H1 (cell line): ENCODE results near the gene ASIP. TPM values are rescaled to one million over a fixed set of nuclear protein-coding genes. Genes with fewer than 3 reads are reported as not detected.

Experiments used
- CTCF ChIA-PET: fragments of 300-600 bp; sonication (Branson Sonifier 250); formaldehyde crosslinking; loops from one replicate; lab custom pipeline; 2021; ENCODE audit not compliant: partially characterized antibody; lab: Charles Lee
- POLR2A ChIA-PET: fragments of 300-600 bp; sonication (Branson Sonifier 250); formaldehyde crosslinking; loops from one replicate; lab custom pipeline; 2021; ENCODE audit warnings: inconsistent platforms; ENCODE audit not compliant: partially characterized antibody; lab: Charles Lee
- DNase-seq, 2 experiments: peaks; one replicate each; pipeline versions ENCODE4 v3.0.0 to v3.0.0-alpha.2; 2010 to 2022; ENCODE audit warnings: low spot score in 2 of 2, low read depth in 1 of 2, mixed read lengths in 1 of 2
- FAIRE-seq: peaks from 2 replicates; lab custom pipeline; 2011; peaks lifted over from hg19 to GRCh38; lab: Jason Lieb, UNC
- H2AFZ ChIP-seq: 2 replicates; pipeline ENCODE4 v1.8.1; 2012; ENCODE audit warnings: low read length, inconsistent platforms
- H2AK5ac ChIP-seq: 2 replicates; pipeline ENCODE4 v1.6.1; 2013; ENCODE audit warnings: low read depth, low read length
- H2BK120ac ChIP-seq: replicated peaks from 2 replicates; pipeline ENCODE3; 2013; ENCODE audit warnings: low read depth, low read length, inconsistent platforms
- H2BK12ac ChIP-seq: 2 replicates; pipeline ENCODE4 v1.6.1; 2013; ENCODE audit warnings: low read depth, low read length
- H2BK15ac ChIP-seq: 2 replicates; pipeline ENCODE4 v1.6.1; 2013; ENCODE audit warnings: low read length
- H2BK20ac ChIP-seq: 2 replicates; pipeline ENCODE4 v1.6.1; 2013; ENCODE audit warnings: low read length
- H2BK5ac ChIP-seq: 2 replicates; pipeline ENCODE4 v1.6.1; 2013; ENCODE audit warnings: low read depth, low read length
- H3K14ac ChIP-seq: 2 replicates; pipeline ENCODE4 v1.6.1; 2013; ENCODE audit warnings: inconsistent platforms; ENCODE audit not compliant: insufficient read length
- H3K18ac ChIP-seq: 2 replicates; pipeline ENCODE4 v1.6.1; 2013; ENCODE audit warnings: low read length; ENCODE audit errors: extremely low read depth
- H3K23ac ChIP-seq: 2 replicates; pipeline ENCODE4 v1.6.1; 2013; ENCODE audit warnings: inconsistent platforms; ENCODE audit not compliant: insufficient read length
- H3K23me2 ChIP-seq: 2 replicates; pipeline ENCODE4 v1.6.1; 2013; ENCODE audit warnings: low read depth, low read length
- H3K27ac ChIP-seq: 2 replicates; pipeline ENCODE4 v1.6.1; 2011; ENCODE audit warnings: low read depth, low read length, inconsistent platforms
- H3K27me3 ChIP-seq, 4 experiments: replicated peaks in 1 of 4; 1 replicate in 1 of 4; 2 replicates in 3 of 4; pipeline versions ENCODE4 v1.6.1 to v1.8.1; 2011 to 2013; ENCODE audit warnings: low read length in 3 of 4, mild to moderate bottlenecking in 3 of 4, inconsistent platforms in 2 of 4, mixed read lengths in 2 of 4, moderate library complexity in 1 of 4; ENCODE audit not compliant: control insufficient read depth in 3 of 4, insufficient read depth in 3 of 4; ENCODE audit errors: extremely low read depth in 1 of 4
- H3K36me3 ChIP-seq, 4 experiments: 2 replicates each; pipeline versions ENCODE4 v1.6.1 to v1.8.1; 2011 to 2013; ENCODE audit warnings: mild to moderate bottlenecking in 4 of 4, low read length in 3 of 4, moderate library complexity in 2 of 4, control low read depth in 1 of 4, inconsistent platforms in 1 of 4; ENCODE audit not compliant: insufficient read depth in 4 of 4, control insufficient read depth in 2 of 4
- H3K4ac ChIP-seq: replicated peaks from 2 replicates; pipeline ENCODE3; 2013; ENCODE audit warnings: low read length, low read depth, mixed read lengths, inconsistent platforms; ENCODE audit not compliant: insufficient read length
- H3K4me1 ChIP-seq, 4 experiments: replicated peaks in 1 of 4; 1 replicate in 1 of 4; 2 replicates in 3 of 4; pipeline versions ENCODE4 v1.6.1 to v1.8.1; 2011 to 2013; ENCODE audit warnings: low read length in 3 of 4, inconsistent platforms in 2 of 4, mixed read lengths in 1 of 4; ENCODE audit not compliant: insufficient read depth in 4 of 4, control insufficient read depth in 3 of 4
- H3K4me2 ChIP-seq, 2 experiments: 2 replicates each; pipeline versions ENCODE4 v1.6.1 to v1.8.1; 2011 to 2013; ENCODE audit warnings: low read depth in 2 of 2, low read length in 2 of 2, control low read depth in 1 of 2, inconsistent platforms in 1 of 2, mild to moderate bottlenecking in 1 of 2; ENCODE audit not compliant: insufficient read depth in 1 of 2
- H3K4me3 ChIP-seq, 4 experiments: fragments of 200-600, 300-600 bp in 1 of 4; sonication (generic), shearing (Covaris generic), sonication (Bioruptor Twin) in 1 of 4; 2 replicates each; pipeline versions ENCODE4 v1.5.1 to v1.8.1; 2011 to 2016; ENCODE audit warnings: low read length in 4 of 4, low read depth in 3 of 4, control low read depth in 2 of 4, inconsistent platforms in 2 of 4, mild to moderate bottlenecking in 2 of 4, mixed read lengths in 1 of 4, moderate library complexity in 1 of 4; ENCODE audit not compliant: insufficient read depth in 2 of 4; ENCODE audit errors: extremely low read depth in 1 of 4
- H3K56ac ChIP-seq: replicated peaks from 2 replicates; pipeline ENCODE3; 2013; ENCODE audit warnings: low read depth, mild to moderate bottlenecking, mixed read lengths, low read length, inconsistent platforms; ENCODE audit not compliant: insufficient read length
- H3K79me1 ChIP-seq: 2 replicates; pipeline ENCODE4 v1.6.1; 2013; ENCODE audit warnings: low read depth, low read length, control low read depth
- H3K79me2 ChIP-seq, 2 experiments: 2 replicates each; pipeline versions ENCODE4 v1.6.1 to v1.8.1; 2012 to 2013; ENCODE audit warnings: low read length in 2 of 2, mild to moderate bottlenecking in 2 of 2, inconsistent platforms in 1 of 2; ENCODE audit not compliant: insufficient read depth in 2 of 2, control insufficient read depth in 1 of 2
- H3K9ac ChIP-seq, 4 experiments: replicated peaks in 1 of 4; 1 replicate in 1 of 4; 2 replicates in 3 of 4; pipeline versions ENCODE4 v1.6.1 to v1.8.1; 2011 to 2013; ENCODE audit warnings: low read depth in 3 of 4, low read length in 3 of 4, control low read depth in 2 of 4, mild to moderate bottlenecking in 2 of 4, moderate library complexity in 2 of 4, inconsistent platforms in 1 of 4; ENCODE audit errors: extremely low read depth in 1 of 4
- H3K9me3 ChIP-seq, 2 experiments: 2 replicates each; pipeline versions ENCODE4 v1.6.1 to v1.8.1; 2012 to 2013; ENCODE audit warnings: mild to moderate bottlenecking in 2 of 2, moderate library complexity in 2 of 2, control low read depth in 1 of 2, inconsistent platforms in 1 of 2, low read depth in 1 of 2, low read length in 1 of 2, mixed read lengths in 1 of 2; ENCODE audit not compliant: insufficient read depth in 2 of 2
- H4K20me1 ChIP-seq, 2 experiments: replicated peaks in 1 of 2; 2 replicates each; pipeline versions ENCODE3 to v1.8.1; 2011 to 2013; ENCODE audit warnings: inconsistent platforms in 2 of 2, low read length in 2 of 2, mild to moderate bottlenecking in 1 of 2; ENCODE audit not compliant: insufficient read depth in 2 of 2, control insufficient read depth in 1 of 2
- H4K5ac ChIP-seq: 2 replicates; pipeline ENCODE4 v1.6.1; 2013; ENCODE audit warnings: low read length, low read depth, mixed read lengths, inconsistent platforms; ENCODE audit not compliant: insufficient read length
- H4K8ac ChIP-seq: 2 replicates; pipeline ENCODE4 v1.8.0; 2013; ENCODE audit warnings: mild to moderate bottlenecking, moderate library complexity, low read length, inconsistent platforms; ENCODE audit not compliant: insufficient read depth; ENCODE audit errors: extremely low read depth
- H4K91ac ChIP-seq: replicated peaks from 2 replicates; pipeline ENCODE3; 2013; ENCODE audit warnings: low read length, mixed read lengths, inconsistent platforms; ENCODE audit not compliant: insufficient read length
- BRCA1 ChIP-seq: IDR thresholded peaks from 2 replicates; pipeline ENCODE4 v1.6.1; 2012; ENCODE audit warnings: low read depth, low read length, improper control_type of control experiment
- CREB1 ChIP-seq: IDR thresholded peaks from 2 replicates; pipeline ENCODE4 v1.6.1; 2012; ENCODE audit warnings: inconsistent platforms
- EP300 ChIP-seq, 2 experiments: IDR thresholded peaks; 1 replicate in 1 of 2; 2 replicates in 1 of 2; pipeline ENCODE4 v1.6.1; 2011 to 2012; ENCODE audit warnings: low read depth in 2 of 2, low read length in 2 of 2, mild to moderate bottlenecking in 2 of 2, borderline replicate concordance in 1 of 2, inconsistent platforms in 1 of 2, moderate library complexity in 1 of 2
- EZH2 ChIP-seq: fragments of 200-600 bp; sonication (generic); IDR thresholded peaks from 2 replicates; pipeline ENCODE4 v1.7.1; 2012; ENCODE audit warnings: low read depth, mild to moderate bottlenecking, moderate library complexity, low read length, inconsistent platforms; ENCODE audit not compliant: severe bottlenecking
- GABPA ChIP-seq: IDR thresholded peaks from 2 replicates; pipeline ENCODE4 v1.6.1; 2011; ENCODE audit warnings: mild to moderate bottlenecking, low read length, moderate library complexity, borderline replicate concordance; ENCODE audit not compliant: insufficient read depth
- POLR2AphosphoS5 ChIP-seq: IDR thresholded peaks from 2 replicates; pipeline ENCODE4 v1.6.1; 2011; ENCODE audit warnings: low read depth, low read length
- RXRA ChIP-seq: IDR thresholded peaks from 2 replicates; pipeline ENCODE4 v1.6.1; 2011; ENCODE audit warnings: low read depth, mild to moderate bottlenecking, low read length, moderate library complexity; ENCODE audit not compliant: insufficient read depth
- SIN3A ChIP-seq, 2 experiments: IDR thresholded peaks in 1 of 2; conservative IDR thresholded peaks in 1 of 2; 2 replicates each; pipeline ENCODE4 v1.6.1; 2011 to 2012; ENCODE audit warnings: low read length in 2 of 2, improper control_type of control experiment in 1 of 2, low read depth in 1 of 2, mild to moderate bottlenecking in 1 of 2
- SIRT6 ChIP-seq: IDR thresholded peaks from one replicate; pipeline ENCODE4 v1.7.1; 2012; ENCODE audit warnings: low read length, inconsistent platforms
- TBP ChIP-seq: IDR thresholded peaks from 2 replicates; pipeline ENCODE4 v1.6.1; 2011; ENCODE audit warnings: low read depth, low read length, improper control_type of control experiment
- WGBS, 2 experiments: shearing (Covaris generic) in 1 of 2; methylation state at CpG; one replicate each; pipeline versions ENCODE4 v1.1.6 to v1.1.7; 2013 to 2015; ENCODE audit warnings: low lambda C conversion rate in 2 of 2, mixed read lengths in 2 of 2, inconsistent platforms in 1 of 2, low coverage in 1 of 2, missing lambda C conversion rate in 1 of 2; ENCODE audit not compliant: insufficient replicate concordance in 2 of 2, insufficient coverage in 1 of 2, insufficient read length in 1 of 2; ENCODE audit errors: extremely low coverage in 1 of 2, missing lambda C conversion rate in 1 of 2; 5-methylcytosine and 5-hydroxymethylcytosine counted together
- polyA plus RNA-seq, 7 experiments: library from polyadenylated mRNA; depleted of rRNA in 3 of 7; stranded (reverse) in 5 of 7; unstranded in 2 of 7; fragments of >200 nt in 5 of 7; fragments of 200-250 nt in 2 of 7; gene quantifications; 1 replicate in 5 of 7; 2 replicates in 1 of 7; 4 replicates in 1 of 7; pipeline versions ENCODE4 v1.2.1 to v1.2.3, GENCODE V29; 2011 to 2013; ENCODE audit warnings: missing spikeins in 2 of 7, mixed read lengths in 2 of 7
- total RNA-seq: library from RNA; stranded (reverse); fragmentation: NEBNext Ultra II Directional; extraction: Animal tissue kit (Norgen Biotek cat#: 25700); gene quantifications from 2 replicates; pipeline ENCODE4 v1.2.1, GENCODE V29; 2021
- TF ChIP-seq, protein P1 (sequence below): IDR thresholded peaks from 2 replicates; pipeline ENCODE4 v1.6.1; 2011; ENCODE audit warnings: low read length, improper control_type of control experiment

Gene ASIP
- total and polyA plus RNA-seq, 2 of the 8 experiments (the other 6 are each of a cell fraction or from before 2014, with no cell fraction given): not detected

GRCh38 chr20:34299556-34300255 is 58.5 kb downstream of the ASIP start:
- Histone ChIP-seq H3K23me2 (peaks cover 4% of the 10 kb centered on the region; the same call in 1 of the 2 replicates), H3K36me3 (peaks cover 6 to 9% (median 8%) of the 10 kb centered on the region in 4 experiments; a peak in 7 of 8 replicates), H4K5ac (no peak overlapping the region), H3K23ac (no peak overlapping the region), H3K4me2 (peak overlapping the region in 1 of 2 experiments; percentile 94; a peak in 1 of 4 replicates), H3K4me1 (peaks cover 3 to 9% (median 7%) of the 10 kb centered on the region in 4 experiments; a peak in 6 of 7 replicates), H4K91ac (no peak overlapping the region), H3K4me3 (no peak overlapping the region), H3K9ac (no peak overlapping the region), H3K9me3 (no peaks in the 10 kb centered on the region), H2BK5ac (no peak overlapping the region), H2BK120ac (no peak overlapping the region), H3K4ac (no peak overlapping the region), H3K14ac (no peak overlapping the region), H3K79me2 (peaks cover 31 to 76% of the 10 kb centered on the region in 2 experiments), H4K20me1 (peaks cover 30 to 43% of the 10 kb centered on the region in 2 experiments), H2BK20ac (no peak overlapping the region), H3K27ac (no peak overlapping the region), H2BK12ac (no peak overlapping the region), H2AFZ (no peak overlapping the region), H4K8ac (no peak overlapping the region), H3K27me3 (no peaks in the 10 kb centered on the region), H3K18ac (no peak overlapping the region), H2AK5ac (no peak overlapping the region), H2BK15ac (no peak overlapping the region), H3K56ac (no peak overlapping the region), H3K79me1 (peaks cover 18% of the 10 kb centered on the region)
- DNase-seq: no peak
- WGBS, 2 experiments: 87% methylated on average over 11 of the region's 11 CpGs; no CpG with 5 or more reads in 1 of the 2 experiments
- POLR2A ChIA-PET: interaction anchor here (0.9 to 1.8 kb wide), 3 partner anchors 10 to 223 kb away, joined by 3 to 5 read pairs (median 4); partner anchors contain the start of gene DYNLRB1
- FAIRE-seq: no peak
- CTCF ChIA-PET: interaction anchor here (0.9 to 3.0 kb wide), 11 partner anchors 9 to 223 kb away, joined by 3 to 19 read pairs (median 3); no protein-coding TSS in a partner anchor
- TF ChIP-seq GABPA (no peak), BRCA1 (no peak), EP300 (IDR thresholded peaks at IDR 0.05; ENCODE audit: borderline replicate concordance in 1 of 2, low read depth in 2 of 2, low read length in 2 of 2) (no peak), SIRT6 (no peak), CREB1 (no peak), SIN3A (conservative IDR thresholded peaks at IDR 0.05 in 1 of 2, IDR thresholded peaks at IDR 0.05 in 1 of 2; ENCODE audit: low read depth in 1 of 2, low read length in 2 of 2) (no peak), TBP (no peak), EZH2 (no peak), RXRA (no peak), POLR2AphosphoS5 (no peak)
- TF ChIP-seq, protein P1, sequence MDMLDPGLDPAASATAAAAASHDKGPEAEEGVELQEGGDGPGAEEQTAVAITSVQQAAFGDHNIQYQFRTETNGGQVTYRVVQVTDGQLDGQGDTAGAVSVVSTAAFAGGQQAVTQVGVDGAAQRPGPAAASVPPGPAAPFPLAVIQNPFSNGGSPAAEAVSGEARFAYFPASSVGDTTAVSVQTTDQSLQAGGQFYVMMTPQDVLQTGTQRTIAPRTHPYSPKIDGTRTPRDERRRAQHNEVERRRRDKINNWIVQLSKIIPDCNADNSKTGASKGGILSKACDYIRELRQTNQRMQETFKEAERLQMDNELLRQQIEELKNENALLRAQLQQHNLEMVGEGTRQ: no peak
